PC-9 (cell line): Measurements from ENCODE around the gene TTC22.

Source experiments
- CTCF ChIP-seq: fragments of 200-600 bp; sonication (generic); conservative IDR thresholded peaks from 2 replicates; pipeline ENCODE4 v1.6.1; 2017; ENCODE audit warnings: mixed run types, antibody characterized with exemption, mild to moderate bottlenecking, moderate library complexity
- EZH2 ChIP-seq: fragments of 200-600 bp; sonication (generic); IDR thresholded peaks from 2 replicates; pipeline ENCODE4 v1.8.0; 2017; ENCODE audit warnings: antibody characterized with exemption, low read depth

GRCh38 chr1:54745274-54745673 lies 55.8 kb downstream of the TTC22 start:
- TF ChIP-seq CTCF (no peak), EZH2 (no peak)
